GM19395 (cell line): ENCODE results near the gene ABCG1.

Experiments
- ATAC-seq: cut with Tn5 transposase; IDR thresholded peaks from one replicate; pipeline ENCODE4 v1.9.1; 2021; ENCODE audit warnings: mild to moderate bottlenecking, moderate library complexity; ENCODE audit not compliant: unreplicated experiment

Gene ABCG1

GRCh38 chr21:42214081-42214750 is 4.7 kb upstream of the ABCG1 start:
- ATAC-seq: no peak

- no peak for ATAC-seq
Measured at GRCh38 chr21:42214921-42215320, 4.0 kb upstream of the ABCG1 start.

GRCh38 chr21:42215942-42216725 is 2.8 kb upstream of the ABCG1 start:
- ATAC-seq: no peak

- no peak for ATAC-seq
Measured at GRCh38 chr21:42216726-42217572, 2.0 kb upstream of the ABCG1 start.

DNA sequence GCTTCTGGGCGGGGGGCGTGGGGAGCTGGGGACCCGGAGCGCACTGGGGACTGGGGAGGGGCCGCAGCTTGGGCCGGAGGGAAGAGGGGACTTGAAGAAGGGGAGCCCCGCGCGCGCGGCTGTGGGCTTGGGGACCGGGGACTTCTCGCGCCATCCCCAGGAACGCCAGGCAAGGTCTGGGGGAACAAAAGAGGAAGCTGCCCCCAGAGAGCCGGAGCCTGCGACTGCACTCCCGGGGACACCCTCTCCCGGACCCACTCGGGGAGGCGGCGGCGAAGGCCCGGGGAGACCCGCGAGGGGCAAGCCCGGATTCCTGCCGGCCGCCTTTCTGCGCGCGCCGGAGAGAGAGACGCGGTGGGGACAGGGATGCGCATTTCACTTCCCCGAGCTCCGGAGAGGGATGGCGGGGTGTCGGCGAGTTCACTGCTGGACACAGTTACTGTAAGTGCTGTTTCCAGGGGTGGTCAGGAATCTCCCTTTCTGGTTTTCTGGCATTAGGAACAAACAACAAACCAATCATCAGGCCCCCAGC is 732 bp downstream of the ABCG1 start:
- ATAC-seq: peak; percentile 32

GRCh38 chr21:42220138-42220701 is 1.3 kb downstream of the ABCG1 start:
- peak; percentile 69 for ATAC-seq

DNA sequence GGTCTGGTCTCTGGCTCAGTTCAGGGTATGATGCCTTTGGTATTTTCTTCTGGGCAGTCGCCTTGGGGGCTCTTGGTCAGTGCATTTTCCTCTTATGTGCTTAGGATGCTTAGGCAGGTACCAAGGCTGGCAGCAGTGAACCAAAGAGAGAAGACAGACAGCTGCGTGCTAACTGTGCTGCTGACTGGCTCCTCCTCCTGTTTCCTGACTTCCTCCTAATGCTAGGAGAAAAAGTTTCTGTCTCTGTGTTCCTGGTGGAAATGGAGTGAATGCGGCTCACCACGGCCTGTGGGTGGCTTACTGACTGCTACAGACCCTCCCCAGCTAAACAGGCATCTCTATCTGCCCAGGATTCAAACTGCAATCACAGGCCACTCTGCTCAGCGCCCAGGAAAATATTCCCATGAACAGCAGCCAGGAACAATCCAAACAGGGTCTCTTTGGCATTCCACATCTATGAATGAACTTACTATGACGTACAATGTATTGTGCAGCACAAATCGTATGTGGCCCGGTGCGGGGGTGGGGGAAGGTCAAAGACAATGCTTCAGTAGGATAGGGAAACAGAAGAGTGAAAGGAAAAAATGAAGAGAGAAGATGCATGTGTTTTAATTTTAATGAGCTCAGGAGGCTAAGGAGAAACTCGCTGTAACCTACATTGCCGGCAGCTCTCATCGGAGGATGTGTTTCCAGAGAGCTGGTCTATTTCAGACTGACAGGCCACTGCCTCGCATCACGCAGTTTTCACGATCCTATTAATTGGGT is 2.8 kb downstream of the ABCG1 start:
- no peak for ATAC-seq

DNA sequence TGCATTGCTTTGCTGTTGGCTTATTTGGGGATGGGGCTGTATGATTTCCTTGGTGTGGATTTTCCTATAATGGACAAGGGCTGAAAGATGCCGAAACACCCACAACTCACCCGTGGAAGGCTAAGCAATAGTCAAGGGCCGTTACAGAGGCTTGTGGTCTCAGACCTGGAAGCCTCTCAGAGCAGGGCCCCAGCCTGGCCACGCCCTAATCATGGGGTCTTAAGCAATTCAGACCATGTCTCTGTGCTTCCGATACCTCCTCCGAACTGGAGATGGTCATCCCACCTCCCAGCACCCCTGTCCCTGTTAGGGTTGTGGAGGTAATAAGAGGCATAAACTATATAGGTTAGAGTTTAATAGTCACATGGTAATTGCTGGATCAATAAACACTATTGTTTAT is 3.4 kb downstream of the ABCG1 start:
- ATAC-seq: no peak

DNA sequence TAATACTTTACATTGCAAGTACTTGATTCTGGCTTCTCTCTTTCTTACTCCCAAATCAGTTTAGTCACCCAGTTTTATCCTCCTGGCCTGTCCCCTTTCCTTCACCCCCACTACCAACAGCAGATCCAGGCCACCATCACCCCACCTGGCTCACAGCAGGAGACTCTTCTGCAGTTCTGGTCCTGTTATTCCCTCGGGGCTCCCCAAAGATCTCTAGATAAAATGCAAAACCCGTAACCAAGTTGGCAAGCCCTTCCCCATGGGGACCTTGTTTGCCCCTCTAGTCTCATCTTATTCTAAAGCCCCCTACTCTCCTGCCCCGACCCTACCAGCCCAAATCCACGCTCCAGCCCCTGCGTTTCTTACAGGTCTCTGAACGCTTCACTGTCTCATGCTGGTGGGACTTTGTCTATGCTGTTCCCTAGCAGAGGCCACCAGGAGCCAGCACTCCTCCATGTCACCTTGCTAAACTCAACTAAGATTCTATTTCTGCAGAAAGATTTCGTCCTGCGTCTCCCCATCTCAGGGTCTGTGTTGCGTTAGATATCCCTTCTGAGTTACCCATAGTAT is 4.0 kb downstream of the ABCG1 start:
- ATAC-seq: no peak

- no peak for ATAC-seq
Measured at GRCh38 chr21:42223826-42224575, 5.1 kb downstream of the ABCG1 start.

DNA sequence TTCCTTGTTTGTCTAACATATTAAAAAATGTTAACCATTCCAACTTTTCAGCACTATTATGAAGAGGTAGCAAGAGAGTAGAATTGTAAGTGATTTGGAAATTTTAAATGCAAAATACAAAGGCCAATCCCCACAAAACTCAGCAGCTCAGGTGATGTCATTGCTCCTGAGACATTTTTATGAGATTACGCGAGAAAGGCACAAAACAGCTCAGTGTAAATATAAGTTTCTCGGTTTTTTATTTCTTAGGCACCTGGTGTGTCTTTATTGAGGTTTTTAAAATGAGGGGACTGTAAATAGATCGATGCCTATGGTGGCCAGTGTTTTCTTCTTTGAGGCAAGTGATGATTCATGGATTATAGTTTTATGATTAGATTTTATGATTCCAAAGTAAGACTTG is 6.1 kb downstream of the ABCG1 start:
- ATAC-seq: no peak

- ATAC-seq: no peak
Measured at GRCh38 chr21:42225571-42226155, 6.7 kb downstream of the ABCG1 start.

DNA sequence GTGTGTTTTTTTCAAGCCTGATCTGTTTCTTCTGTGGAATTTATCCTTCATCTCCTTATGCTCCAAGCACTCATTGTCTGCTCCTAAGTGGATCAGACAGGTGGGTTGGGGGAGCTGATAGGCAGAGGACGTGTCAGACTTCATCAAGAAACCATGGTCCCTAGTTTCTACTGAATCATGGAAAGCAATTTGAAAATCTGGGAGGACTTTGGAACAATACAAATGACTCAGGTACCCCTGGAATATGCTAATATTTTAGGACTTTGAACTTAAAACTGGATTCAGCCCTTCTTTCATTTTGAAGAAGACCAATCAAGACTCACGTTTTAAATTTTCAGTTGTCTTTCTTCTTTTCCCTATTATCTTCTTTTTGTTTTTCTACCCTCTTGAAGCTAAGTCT is 7.7 kb downstream of the ABCG1 start:
- ATAC-seq: no peak

DNA sequence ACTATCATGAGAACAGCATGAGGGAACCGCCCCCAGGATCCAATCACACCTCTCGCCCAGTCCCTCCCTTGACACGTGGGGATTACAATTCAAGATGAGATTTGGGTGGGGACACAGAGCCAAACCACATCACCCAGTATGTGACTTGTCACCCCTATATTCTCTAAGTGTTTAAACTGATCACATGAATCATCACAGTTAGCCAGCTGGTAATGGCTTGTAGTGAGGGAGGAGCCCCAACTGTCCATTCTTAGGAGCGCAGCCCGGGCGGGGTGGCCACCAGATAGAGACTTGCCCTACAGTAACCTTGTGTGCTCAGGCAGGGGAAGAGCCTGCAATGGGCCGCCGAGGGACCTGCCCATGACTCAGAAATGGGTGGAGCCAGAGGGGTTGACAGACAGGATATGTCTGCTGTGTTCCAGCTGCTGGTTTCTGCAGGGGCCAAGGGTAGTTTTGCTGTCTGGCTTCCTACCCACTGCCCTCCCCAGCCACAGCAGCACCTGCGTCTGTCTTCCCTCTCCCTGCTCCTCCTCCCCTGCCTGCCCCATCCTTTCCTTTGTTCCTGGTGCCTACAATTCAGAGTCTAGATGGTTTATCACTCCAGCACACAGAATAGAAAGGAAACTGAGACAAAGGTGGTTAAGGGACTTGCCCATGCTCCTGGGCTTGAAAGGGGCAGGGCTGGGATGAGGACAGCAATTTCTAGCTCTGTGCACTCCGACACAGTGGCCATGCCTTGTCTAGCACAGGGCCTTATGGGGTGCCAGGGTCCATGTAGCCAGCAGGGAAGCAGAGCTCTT is 9.2 kb downstream of the ABCG1 start:
- ATAC-seq: peak; percentile 88

GRCh38 chr21:42228709-42229220 is 9.8 kb downstream of the ABCG1 start:
- ATAC-seq: no peak

DNA sequence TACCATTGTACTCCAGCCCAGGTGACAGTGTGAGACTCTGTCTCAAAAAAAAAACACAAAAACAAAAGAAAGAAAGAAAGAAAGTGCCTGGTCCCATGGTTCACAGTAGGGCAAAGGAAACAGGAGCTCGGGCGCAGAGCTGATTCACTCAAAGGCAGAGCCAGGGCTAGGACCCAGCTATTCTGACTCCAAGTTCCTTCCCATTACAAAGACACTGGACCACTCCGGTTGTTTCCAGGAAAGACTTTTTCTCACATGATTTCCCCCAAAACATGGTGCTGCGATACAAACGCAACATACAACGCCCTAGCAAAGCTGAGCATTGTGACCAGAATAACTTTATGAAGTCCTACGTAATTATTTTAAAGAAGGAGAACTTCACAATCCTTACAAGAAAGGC is 10.7 kb downstream of the ABCG1 start:
- no peak for ATAC-seq

- ATAC-seq: no peak
Measured at GRCh38 chr21:42230178-42230577, 11.2 kb downstream of the ABCG1 start.

DNA sequence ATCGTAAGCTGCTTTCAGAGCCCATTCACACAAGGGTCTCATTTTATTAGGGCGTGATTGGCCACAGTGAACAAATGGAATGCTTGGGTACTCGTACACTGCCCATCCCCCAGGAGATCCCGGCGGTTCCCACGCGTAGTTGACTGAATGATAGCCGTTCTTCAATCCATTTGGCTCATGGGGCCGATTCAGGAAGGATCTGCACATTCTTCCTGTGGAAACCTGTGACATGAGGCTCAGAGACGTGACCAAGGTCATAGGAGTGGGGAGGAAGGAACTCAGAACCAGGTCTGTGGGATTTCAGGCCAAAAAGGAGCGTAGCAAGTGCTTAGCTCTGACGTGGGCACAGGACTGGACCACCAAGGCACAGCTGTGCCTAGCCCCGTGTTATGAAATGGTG is 11.7 kb downstream of the ABCG1 start:
- ATAC-seq: no peak
